Left renal cortex interstitium (tissue), 4 donors: Measurements from ENCODE around the gene ANKRD27. TPM values are rescaled to one million over a fixed set of nuclear protein-coding genes. Genes with fewer than 3 reads are reported as not detected.
"Not testable (repeated sequence)": the region's sequence is repeated elsewhere in the genome, so short reads cannot be mapped to it uniquely, and the experiment has no call there.

Experiments
- DNase-seq, 4 donors: peaks; one replicate each; pipeline ENCODE4 v3.0.0-alpha.2; 2013; ENCODE audit warnings: low read depth in 4 of 4, low spot score in 2 of 4, missing footprints in 1 of 4
- polyA plus RNA-seq, 4 donors: library from polyadenylated mRNA; unstranded; fragments of 120-200 nt; gene quantifications; one replicate each; pipeline ENCODE4 v1.2.1, GENCODE V29; 2013; ENCODE audit not compliant: insufficient read length in 4 of 4

ANKRD27 gene
- polyA plus RNA-seq, 4 donors, result 15.1 to 20.9 (median 19.3) TPM

DNA sequence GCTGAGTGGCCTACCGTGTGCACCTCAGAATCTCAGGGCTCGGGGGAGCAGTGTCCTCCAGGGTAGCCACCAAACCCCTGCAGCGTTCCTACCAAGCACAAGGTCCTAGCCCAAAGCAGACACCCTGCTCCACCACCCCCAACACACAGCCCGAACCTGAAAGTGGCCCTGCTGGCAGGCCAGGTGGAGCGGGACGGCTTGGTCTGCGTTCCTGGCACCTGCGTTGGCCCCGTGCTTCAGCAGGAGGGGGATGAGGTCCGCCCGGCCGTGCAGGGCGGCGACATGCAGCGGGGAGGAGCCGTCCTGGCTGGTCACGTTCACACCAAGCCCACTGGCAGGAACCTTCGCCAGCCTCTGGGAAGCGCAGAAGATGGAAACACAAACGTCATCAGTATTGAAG is 67.5 kb downstream of the ANKRD27 start:
- DNase-seq, result no peak

DNA sequence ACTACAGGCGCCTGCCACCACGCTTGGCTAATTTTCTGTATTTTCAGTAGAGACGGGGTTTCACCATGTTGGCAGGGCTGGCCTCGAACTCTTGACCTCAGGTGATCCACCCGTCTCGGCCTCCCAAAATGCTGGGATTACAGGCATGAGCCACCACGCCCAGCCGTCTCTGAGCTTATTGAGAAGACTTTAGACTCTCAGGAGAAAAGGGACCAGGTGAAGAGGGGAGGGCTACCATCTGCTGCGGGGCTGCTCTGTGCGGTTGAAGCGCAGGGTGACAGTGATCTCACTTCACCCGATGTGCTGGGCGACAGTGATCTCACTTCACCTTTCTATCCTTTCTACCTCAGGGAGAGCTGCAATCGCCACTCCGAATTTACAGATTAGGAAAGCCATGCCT is 68.7 kb downstream of the ANKRD27 start:
- no peak for DNase-seq

DNA sequence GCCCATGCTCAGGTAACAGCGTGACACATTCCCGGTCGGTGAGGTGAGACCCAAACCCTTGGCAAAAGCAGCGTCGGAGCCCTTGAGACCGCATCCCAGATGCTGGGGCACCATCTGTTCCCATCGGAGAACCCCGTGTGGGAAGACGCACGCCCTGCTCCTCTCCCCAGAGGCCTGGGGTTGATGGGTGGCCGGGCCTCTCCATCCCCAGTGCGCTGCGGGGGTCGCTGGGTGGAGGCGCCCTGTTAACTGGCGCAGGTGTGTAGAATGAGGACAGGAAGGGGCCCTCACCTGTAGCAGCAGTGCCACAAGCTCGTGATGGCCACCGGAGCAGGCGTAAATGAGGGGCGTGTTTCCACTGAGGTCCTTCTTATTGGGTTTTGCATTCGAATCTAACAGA is 69.4 kb downstream of the ANKRD27 start:
- no peak for DNase-seq

DNA sequence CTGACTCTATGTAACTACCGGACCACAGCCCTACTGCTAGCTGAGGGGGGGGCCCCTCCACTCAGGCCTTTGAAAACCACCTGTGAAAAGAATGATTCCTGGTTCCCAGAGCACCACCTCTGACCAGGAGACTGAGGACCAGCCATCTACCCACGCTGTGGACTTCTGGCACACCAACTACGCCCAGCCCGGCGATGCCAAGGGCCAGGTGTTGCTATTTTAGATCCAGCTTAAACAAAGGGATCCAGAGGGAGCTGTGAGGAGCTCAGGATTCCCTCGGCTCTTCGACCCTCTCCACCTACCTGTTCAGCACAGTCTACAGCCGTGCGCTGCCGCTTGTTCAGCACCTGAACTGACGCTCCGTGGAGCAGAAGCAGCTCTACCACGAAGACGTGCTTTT is 71.0 kb downstream of the ANKRD27 start:
- no peak for DNase-seq

DNA sequence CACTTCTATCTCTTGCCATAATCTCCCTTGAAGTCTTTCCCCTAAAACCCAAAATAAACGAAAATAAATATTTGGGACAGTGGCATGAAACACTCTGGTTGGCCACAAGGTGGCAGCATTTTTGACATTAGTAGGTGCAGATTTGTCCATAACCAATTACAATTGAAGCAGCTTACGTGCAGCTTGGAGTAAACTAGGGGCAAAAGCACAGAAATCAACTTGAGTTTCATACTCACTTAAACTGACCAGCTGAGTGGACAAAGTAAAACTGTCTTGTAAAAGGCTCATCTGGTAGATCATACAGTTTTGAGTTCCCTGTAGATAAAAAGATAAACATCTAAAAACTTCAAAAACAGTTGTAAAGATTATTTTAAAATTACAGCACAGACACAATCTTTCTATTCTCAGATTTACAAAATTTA is 75.2 kb downstream of the ANKRD27 start:
- DNase-seq, result peak in 1 of 4 donors; percentile 23

DNA sequence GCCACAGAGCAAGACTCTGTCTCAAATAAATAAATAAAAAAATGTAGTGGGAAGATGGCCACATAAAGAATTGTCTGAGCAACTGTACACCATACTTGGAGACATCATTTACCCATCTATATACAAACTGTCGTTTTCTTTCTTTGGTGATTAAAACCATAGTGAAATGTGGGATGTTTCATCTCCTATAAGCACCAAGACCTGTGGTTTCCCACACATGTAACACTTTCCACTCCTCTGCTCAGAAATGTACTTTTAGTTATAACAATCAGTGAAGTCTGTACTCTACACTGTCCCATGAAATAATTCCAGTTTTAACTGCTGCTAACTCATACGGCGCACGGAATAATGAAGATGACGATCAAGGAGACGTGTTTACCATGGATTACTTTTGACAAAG is 75.7 kb downstream of the ANKRD27 start:
- no peak for DNase-seq

DNA sequence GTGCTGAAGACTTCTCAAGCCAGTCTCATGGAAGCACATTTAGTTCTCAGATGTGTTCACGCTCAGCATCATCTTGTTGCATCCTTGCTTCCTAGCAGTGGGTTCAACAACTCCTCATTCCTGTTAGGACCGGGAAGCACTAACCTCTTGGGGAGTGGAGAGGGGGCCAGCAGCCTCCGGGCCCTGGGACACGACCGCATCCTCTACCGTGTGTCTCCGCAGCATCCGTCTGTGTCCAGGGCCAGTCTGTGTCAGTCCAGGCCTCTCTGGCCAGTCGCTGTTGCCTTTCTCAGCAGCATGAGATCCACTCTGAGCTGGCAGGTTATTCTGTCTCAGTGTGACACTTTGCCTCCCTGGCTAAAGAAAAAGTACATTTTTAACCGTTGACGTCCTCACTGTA is 77.0 kb downstream of the ANKRD27 start:
- DNase-seq, result no peak

DNA sequence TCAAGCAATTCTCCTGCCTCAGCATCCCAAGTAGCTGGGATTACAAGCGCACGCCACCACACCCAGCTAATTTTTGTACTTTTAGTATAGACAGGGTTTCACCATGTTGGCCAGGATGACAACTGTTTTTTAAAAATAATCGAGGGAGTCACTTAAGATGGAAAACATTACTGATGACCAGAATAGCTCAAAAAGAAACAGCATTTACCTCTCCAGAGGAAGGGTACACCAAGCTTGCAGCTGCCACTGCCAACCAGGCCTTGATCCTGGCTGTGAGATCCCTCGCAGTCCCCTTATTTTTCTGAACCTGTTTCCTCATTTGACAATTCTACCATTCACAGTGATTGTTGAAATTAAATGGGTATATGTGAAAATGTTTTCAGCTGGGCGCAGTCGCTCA is 79.5 kb downstream of the ANKRD27 start:
- DNase-seq, result no peak

DNA sequence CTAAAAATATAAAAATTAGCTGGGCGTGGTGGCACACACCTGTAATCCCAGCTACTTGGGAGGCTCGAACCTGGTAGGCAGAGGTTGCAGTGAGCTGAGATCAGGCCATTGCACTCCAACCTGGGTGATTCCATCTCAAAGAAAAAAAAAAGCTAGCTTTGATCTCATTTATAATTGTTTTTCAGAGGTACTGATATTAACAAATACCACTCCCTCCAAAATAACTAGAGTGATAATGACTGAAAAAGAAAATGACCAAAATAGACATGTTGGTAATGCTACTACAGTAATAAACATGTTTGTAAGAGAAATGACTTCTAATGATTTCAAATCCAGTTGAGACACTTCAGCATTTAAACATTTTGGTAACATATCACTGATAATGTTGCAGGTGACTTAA is 81.0 kb downstream of the ANKRD27 start:
- no peak for DNase-seq

DNA sequence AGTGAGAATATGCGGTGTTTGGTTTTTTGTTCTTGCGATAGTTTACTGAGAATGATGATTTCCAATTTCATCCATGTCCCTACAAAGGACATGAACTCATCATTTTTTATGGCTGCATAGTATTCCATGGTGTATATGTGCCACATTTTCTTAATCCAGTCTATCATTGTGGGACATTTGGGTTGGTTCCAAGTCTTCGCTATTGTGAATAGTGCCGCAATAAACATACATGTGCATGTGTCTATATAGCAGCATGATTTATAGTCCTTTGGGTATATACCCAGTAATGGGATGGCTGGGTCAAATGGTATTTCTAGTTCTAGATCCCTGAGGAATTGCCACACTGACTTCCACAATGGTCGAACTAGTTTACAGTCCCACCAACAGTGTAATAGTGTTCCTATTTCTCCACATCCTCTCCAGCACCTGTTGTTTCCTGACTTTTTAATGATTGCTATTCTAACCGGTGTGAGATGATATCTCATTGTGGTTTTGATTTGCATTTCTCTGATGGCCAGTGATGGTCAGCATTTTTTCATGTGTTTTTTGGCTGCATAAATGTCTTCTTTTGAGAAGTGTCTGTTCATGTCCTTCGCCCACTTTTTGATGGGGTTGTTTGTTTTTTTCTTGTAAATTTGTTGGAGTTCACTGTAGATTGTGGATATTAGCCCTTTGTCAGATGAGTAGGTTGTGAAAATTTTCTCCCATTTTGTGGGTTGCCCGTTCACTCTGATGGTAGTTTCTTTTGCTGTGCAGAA is 87.1 kb downstream of the ANKRD27 start:
- not testable (repeated sequence) for DNase-seq

DNA sequence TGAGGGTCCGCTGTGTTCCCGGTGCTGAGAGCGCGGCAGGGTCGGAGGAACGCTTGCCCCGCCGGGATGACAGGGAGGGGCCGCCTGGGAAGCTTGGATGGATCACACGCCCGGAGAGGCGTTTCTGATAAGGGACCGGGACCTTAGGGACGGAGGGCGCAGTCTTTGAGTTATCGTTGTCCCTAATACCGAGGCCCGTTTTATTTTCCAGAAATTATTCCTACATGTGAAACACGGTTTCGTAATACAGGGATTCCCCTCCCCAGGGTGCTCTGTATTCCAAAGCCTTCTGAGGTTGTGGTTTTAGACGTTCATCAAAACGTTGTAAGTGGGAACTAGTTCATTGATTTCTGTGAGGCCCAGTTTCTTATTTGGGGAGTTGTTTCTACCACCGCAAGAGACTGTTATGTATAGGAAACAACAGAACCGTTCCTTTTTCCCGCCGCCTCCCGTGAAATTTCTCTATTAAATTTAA is 93.2 kb downstream of the ANKRD27 start:
- no peak for DNase-seq

DNA sequence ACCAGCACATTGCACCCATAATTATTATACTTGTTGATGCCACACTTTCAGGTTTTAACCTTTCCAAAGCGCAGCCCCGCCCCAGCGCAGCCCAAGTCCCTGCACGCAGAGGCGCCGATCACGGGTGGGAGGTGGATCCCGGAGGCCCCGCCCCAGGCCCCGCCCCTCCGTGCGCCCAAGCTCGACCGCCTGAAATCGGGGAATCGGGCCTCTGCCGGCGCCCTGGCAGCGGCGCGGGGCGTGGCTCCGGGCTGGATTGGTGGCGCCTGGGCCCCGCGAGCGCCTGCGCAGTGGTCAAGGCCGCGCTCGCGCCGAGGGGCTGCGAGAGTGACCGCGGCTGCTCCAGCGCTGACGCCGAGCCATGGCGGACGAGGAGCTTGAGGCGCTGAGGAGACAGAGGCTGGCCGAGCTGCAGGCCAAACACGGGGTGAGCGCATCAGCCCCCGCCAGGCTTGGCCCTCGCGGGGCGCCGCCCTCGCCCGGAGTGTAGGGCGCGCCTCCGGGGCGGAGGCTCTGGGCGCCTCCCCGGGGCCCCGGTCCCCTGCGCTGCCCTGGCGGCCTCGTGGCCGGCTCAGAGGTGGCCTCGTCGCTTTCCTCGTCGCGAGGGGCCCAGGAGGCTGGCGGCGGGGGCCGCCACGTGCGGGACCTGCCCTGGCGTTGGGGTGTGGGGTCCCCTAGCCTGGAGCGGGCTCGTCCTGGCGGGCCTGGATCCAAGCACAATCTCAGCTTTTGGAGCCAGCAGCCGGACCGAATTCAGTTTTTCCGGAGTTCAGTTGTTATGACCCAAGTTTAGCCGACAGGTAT is 93.9 kb downstream of the ANKRD27 start, which contains the start of gene PDCD5:
Gene PDCD5, plus strand, starts transcription at position 290 of the 804 bp plus-strand sequence. Its CDS starts 72 bp downstream, at position 362.
- peak; percentile 71 to 91 (median 88) for DNase-seq

DNA sequence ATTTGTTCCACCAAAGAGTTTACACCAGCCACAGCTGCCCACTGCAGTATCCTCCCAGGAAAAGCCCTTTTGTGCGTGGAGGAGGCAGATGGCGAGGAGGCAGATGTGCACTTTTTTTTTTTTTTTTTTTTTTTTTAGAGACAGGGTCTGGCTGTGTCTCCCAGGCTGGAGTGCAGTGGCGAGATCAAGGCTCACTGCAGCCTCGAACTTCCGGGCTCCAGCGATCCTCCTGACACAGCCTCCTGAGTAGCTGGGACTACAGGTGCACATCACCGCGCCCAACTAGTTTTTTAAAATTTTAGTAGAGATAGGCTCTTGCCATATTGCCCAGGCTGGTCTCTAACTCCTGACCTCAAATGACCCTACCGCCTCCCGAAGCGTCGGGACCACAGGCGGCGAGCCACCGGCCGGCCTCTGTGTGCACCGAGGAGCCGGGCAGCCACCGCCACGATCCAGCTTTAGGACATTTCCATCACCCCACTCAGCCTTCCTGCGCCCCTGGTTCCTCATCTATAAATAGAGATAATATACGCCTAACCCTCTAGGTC is 94.6 kb downstream of the ANKRD27 start:
- DNase-seq, result no peak

DNA sequence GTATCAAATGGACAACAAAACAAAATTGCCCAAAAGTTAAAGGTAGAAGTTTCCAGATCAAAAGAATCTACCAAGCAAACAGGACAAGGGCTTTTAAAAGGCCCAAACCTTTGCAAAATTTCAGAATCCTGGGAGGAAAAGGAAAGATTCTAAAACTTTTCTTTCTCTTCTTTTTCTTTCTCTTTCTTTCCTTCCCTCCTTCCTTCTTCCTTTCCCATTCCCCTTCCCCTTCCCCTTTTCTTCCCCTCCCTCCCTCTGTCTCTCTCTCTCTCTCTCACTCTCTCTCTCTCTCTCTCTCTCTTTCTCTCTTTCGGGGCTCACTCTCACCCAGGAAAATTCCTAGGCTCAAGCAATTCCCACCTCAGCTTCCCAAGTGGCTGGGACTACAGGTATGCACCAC is 98.2 kb downstream of the ANKRD27 start:
- no peak for DNase-seq

DNA sequence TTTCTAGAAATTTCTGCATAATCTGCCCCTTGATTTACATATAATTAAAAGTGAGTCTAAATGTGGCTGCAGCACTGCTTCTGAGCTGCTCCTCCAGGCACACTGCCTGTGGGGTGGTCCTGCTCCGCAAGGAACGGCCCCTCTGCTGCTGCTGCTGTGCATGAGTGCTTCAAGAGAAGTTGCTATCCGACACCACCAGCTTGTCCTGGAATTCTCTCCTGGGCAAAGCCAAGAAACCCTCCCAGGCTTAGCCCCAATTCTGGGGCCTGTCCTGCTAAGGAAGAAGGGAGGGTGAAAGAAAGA is 101.5 kb downstream of the ANKRD27 start:
- DNase-seq, result no peak

DNA sequence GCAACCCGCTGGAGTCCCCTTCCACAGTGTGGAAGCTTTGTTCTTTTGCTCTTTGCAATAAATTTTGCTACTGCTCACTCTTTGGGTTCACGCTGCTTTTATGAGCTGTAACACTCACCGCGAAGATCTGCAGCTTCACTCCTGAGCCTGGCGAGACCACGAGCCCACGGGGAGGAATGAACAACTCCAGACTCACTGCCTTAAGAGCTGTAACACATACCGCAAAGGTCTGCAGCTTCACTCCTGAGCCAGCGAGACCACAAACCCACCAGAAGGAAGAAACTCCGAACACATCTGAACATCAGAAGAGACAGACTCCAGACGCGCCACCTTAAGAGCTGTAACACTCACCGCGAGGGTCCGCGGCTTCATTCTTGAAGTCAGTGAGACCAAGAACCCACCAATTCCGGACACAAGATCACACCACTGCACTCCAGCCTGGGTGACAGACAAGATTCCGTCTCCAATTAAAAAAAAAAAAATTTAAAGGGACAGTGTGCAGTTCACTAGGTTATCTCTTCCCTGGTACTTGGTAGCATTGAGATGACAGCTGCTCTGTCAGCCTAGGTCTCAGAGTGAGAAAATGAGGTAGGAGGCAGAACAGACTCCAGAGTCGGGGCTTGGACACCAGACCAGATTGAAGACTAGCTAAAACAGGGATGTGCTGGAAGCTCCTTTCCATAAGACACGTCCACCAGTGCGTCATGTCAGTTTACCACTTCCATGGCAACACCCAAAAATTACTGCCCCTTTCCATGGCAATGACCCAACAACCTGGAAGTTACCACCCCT is 102.1 kb downstream of the ANKRD27 start:
- DNase-seq, result not testable (repeated sequence)

DNA sequence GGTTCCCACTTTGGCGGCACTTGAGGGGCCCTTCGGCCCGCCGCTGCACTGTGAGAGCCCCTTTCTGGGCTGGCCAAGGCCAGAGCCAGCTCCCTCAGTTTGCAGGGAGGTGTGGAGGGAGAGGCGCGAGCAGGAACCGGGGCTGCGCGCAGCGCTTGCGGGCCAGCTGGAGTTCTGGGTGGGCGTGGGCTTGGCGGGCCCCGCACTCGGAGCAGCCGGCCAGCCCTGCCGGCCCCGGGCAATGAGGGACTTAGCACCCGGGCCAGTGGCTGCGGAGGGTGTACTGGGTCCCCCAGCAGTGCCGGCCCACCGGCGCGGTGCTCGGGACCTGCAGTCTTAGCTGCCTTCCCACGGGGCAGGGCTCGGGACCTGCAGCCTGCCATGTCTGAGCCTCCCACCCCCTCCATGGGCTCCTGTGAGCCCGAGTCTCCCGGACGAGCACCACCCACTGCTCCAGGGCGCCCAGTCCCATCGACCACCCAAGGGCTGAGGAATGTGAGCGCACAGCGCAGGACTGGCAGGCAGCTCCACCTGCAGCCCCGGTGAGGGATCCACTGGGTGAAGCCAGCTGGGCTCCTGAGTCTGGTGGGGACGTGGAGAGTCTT is 103.4 kb downstream of the ANKRD27 start:
- not testable (repeated sequence) for DNase-seq

DNA sequence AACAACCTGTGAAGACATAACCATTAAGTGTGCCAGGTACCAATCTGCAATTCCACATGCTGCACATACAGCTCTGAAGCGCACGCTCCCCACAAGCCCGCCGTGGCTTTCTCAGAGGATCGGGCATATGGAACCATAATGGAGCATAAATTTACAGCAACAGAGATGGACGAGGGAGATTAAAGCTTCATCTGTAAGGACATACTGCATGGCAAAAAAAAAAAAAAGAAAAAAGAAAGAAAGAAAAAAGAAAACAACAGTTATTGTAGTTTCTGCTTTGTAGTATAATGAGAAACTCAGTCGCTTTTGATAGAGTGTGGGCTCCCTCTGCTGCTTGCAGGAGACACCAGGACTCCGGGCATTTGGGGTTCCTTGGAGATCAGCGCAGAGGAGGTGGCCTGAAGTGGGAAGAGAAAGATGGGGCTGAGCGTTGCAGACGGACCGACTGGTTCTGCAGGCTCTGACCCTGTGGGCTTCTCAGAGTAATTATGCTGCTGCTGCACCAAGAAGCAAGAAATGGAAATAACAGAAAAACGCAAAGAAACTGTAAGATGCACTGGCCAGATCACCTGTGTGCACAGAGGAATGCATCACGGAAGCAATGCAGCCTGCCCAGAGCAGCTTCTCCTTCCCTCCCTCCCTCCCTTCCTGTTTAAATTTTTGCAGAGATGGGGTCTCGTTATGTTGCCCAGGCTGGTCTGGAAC is 104.7 kb downstream of the ANKRD27 start:
- DNase-seq, result peak in 1 of 4 donors; percentile 28

DNA sequence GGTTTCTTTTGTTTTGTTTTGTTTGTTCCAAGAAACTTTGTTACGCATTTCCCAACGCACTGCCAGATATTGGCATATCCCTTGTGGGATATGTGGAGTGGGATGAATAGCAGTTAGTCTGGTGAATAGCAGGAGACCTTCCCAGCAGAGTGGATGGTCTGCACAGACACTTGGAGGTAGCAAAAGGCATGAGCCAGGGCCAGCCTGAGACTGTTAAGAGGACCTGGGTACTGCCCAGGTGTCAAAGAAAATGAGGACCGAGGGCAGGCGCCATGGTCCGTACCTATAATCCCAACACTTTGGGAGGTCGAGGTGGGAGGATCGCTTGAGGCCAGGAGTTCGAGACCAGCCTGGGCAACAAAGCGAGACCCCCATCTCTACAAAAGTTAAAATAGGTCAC is 107.5 kb downstream of the ANKRD27 start:
- no peak for DNase-seq
